ENCODE data around the gene PKP2. TPM values are rescaled to one million over a fixed set of nuclear protein-coding genes. Genes with fewer than 3 reads are reported as not detected.

The PKP2 gene
- total and polyA plus RNA-seq, 9 of the 15 experiments (the other 6 are each of a cell fraction or from before 2014, with no cell fraction given) = 1.6 to 4.2 (median 2.8) TPM

DNA sequence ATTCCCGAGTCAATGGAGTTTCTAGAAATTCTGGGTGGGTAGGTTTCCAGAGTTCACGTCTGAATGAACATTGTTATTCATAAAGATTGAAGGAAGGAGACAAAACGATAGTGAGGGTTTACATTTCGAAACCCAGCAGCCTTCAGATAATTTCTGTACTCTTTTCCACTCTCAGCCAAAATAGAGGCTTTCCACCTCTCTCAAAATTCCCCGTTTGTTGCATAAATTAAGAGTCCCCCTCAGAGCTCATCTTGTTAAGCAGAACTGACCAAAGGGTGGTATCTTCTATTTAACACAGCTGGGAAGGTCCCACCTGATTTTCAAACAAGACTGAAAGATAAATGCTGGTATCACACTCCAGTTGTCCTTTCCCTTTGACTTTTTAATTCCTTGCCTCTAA, 119.4 kb downstream of the PKP2 start:
- 0% methylated on average over 5 of the region's 5 CpGs for WGBS (ENCODE audit: insufficient coverage, low coverage, missing lambda C conversion rate)
- Histone ChIP-seq H3K4me1 (replicated peaks in 1 of 2; ENCODE audit: control insufficient read depth in 2 of 2, insufficient read depth in 2 of 2, low read length in 2 of 2) (no peaks in the 10 kb centered on the region), H3K4me3 (no peak overlapping the region), H3K9me3 (replicated peaks; ENCODE audit: control insufficient read depth, insufficient read depth, low read depth, low read length) (no peaks in the 10 kb centered on the region), H3K4me2 (ENCODE audit: insufficient read depth, low read length) (no peak overlapping the region), H2AFZ (ENCODE audit: low read depth, low read length) (no peak overlapping the region), H3K79me2 (ENCODE audit: control insufficient read depth, insufficient read depth, low read length) (no peaks in the 10 kb centered on the region), H3K27me3 (ENCODE audit: control insufficient read depth in 2 of 2, insufficient read depth in 2 of 2, low read length in 2 of 2) (peaks cover 5 to 7% of the 10 kb centered on the region in 2 experiments; a peak in 2 of 5 replicates), H3K9ac (ENCODE audit: insufficient read depth in 1 of 2, low read depth in 2 of 2, low read length in 2 of 2) (no peak overlapping the region), H3K36me3 (ENCODE audit: control insufficient read depth, insufficient read depth, low read length) (no peaks in the 10 kb centered on the region), H3K27ac (ENCODE audit: extremely low read depth, low read depth, low read length) (no peak overlapping the region), H4K20me1 (replicated peaks; ENCODE audit: control insufficient read depth, insufficient read depth, low read length) (no peaks in the 10 kb centered on the region), H3K9me1 (ENCODE audit: control insufficient read depth, insufficient read depth, low read length) (no peaks in the 10 kb centered on the region)
- FAIRE-seq (no peak), DNase-seq (ENCODE audit: extremely low read depth in 1 of 4, low spot score in 3 of 4) (no peak), ATAC-seq (no peak)
- TF ChIP-seq BRCA1 (IDR thresholded peaks at IDR 0.05) (no peak), BRCA1 (CRISPR knock-in tag; IDR thresholded peaks at IDR 0.05) (no peak)
- ChIA-PET CTCF (ENCODE audit: low intra/inter-chr PET ratio) (no interaction called here), POLR2A (no interaction called here)
- BruUV-seq (replicated peaks) = no TSS peak
- in situ Hi-C loops (cut with MboI) (no loop called here), intact Hi-C loops (cut with micrococcal nuclease) (no loop called here)

DNA sequence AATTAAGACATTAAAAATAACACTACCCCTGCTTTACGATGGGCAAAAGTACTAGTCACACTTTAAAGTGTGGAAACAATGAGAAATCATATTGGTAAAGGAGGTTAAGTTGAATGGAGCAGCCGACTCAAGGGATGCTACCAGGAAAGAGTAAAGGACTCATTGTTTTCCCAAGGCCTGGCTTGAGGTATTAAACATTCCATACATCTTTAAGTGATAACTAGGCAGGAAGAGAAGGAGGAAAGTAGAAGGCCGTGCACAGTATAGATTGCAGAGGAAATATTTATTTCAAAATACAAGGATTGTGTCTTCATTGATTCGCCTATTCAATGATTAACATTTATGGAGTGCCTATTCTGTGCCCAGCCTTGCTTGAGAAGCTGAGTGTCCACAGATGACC, 120.3 kb downstream of the PKP2 start:
- Histone ChIP-seq H3K27me3 (ENCODE audit: control insufficient read depth in 2 of 2, insufficient read depth in 2 of 2, low read length in 2 of 2) (peaks cover 5 to 7% of the 10 kb centered on the region in 2 experiments; a peak in 2 of 5 replicates), H3K79me2 (ENCODE audit: control insufficient read depth, insufficient read depth, low read length) (no peaks in the 10 kb centered on the region), H3K4me3 (no peak overlapping the region), H3K9ac (ENCODE audit: insufficient read depth in 1 of 2, low read depth in 2 of 2, low read length in 2 of 2) (no peak overlapping the region), H3K4me2 (ENCODE audit: insufficient read depth, low read length) (no peak overlapping the region), H3K4me1 (replicated peaks in 1 of 2; ENCODE audit: control insufficient read depth in 2 of 2, insufficient read depth in 2 of 2, low read length in 2 of 2) (no peaks in the 10 kb centered on the region), H3K9me1 (ENCODE audit: control insufficient read depth, insufficient read depth, low read length) (no peaks in the 10 kb centered on the region), H3K36me3 (ENCODE audit: control insufficient read depth, insufficient read depth, low read length) (no peaks in the 10 kb centered on the region), H3K27ac (ENCODE audit: extremely low read depth, low read depth, low read length) (no peak overlapping the region), H4K20me1 (replicated peaks; ENCODE audit: control insufficient read depth, insufficient read depth, low read length) (no peaks in the 10 kb centered on the region), H3K9me3 (replicated peaks; ENCODE audit: control insufficient read depth, insufficient read depth, low read depth, low read length) (no peaks in the 10 kb centered on the region), H2AFZ (ENCODE audit: low read depth, low read length) (no peak overlapping the region)
- DNase-seq (ENCODE audit: extremely low read depth in 1 of 4, low spot score in 3 of 4) = no peak
- in situ Hi-C loops (cut with MboI) (no loop called here), intact Hi-C loops (cut with micrococcal nuclease) (no loop called here)
- CTCF ChIA-PET (ENCODE audit: low intra/inter-chr PET ratio) = no interaction called here
- TF ChIP-seq SRF (CRISPR knock-in tag; IDR thresholded peaks at IDR 0.05) (no peak), ZNF184 (CRISPR knock-in tag; IDR thresholded peaks at IDR 0.05) (no peak), EWSR1 (IDR thresholded peaks at IDR 0.05; ENCODE audit: borderline replicate concordance, low read depth, partially characterized antibody) (no peak), BCL6 (CRISPR knock-in tag; IDR thresholded peaks at IDR 0.05) (no peak), CBFA2T2 (conservative IDR thresholded peaks at IDR 0.05) (no peak), KDM2B (CRISPR knock-in tag; IDR thresholded peaks at IDR 0.05) (no peak), KLF16 (IDR thresholded peaks at IDR 0.05) (no peak), ZNF695 (CRISPR knock-in tag; IDR thresholded peaks at IDR 0.05) (no peak), GTF2E2 (tag; IDR thresholded peaks at IDR 0.05) (no peak), RAD51 (IDR thresholded peaks at IDR 0.05; ENCODE audit: borderline replicate concordance, low read depth) (no peak), HDAC2 (IDR thresholded peaks at IDR 0.05) (no peak), TAF1 (IDR thresholded peaks at IDR 0.05; ENCODE audit: control insufficient read depth, extremely low read depth, insufficient read depth, low read length, severe bottlenecking) (no peak), TEAD4 (IDR thresholded peaks at IDR 0.05; ENCODE audit: low read length) (no peak), TEAD4 (CRISPR knock-in tag; IDR thresholded peaks at IDR 0.05; ENCODE audit: borderline replicate concordance) (no peak)
- TF ChIP-seq, protein P1, sequence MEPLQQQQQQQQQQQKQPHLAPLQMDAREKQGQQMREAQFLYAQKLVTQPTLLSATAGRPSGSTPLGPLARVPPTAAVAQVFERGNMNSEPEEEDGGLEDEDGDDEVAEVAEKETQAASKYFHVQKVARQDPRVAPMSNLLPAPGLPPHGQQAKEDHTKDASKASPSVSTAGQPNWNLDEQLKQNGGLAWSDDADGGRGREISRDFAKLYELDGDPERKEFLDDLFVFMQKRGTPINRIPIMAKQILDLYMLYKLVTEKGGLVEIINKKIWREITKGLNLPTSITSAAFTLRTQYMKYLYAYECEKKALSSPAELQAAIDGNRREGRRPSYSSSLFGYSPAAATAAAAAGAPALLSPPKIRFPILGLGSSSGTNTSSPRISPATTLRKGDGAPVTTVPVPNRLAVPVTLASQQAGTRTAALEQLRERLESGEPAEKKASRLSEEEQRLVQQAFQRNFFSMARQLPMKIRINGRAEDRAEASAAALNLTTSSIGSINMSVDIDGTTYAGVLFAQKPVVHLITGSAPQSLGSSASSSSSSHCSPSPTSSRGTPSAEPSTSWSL (CRISPR knock-in tag; IDR thresholded peaks at IDR 0.05; ENCODE audit: borderline replicate concordance) = no peak
- TF ChIP-seq, protein P2, sequence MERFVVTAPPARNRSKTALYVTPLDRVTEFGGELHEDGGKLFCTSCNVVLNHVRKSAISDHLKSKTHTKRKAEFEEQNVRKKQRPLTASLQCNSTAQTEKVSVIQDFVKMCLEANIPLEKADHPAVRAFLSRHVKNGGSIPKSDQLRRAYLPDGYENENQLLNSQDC (CRISPR knock-in tag; IDR thresholded peaks at IDR 0.05) = no peak
- 3% methylated on average over 4 of the region's 4 CpGs for WGBS (ENCODE audit: insufficient coverage, low coverage, missing lambda C conversion rate)
- ATAC-seq = no peak
- no TSS peak for BruUV-seq (replicated peaks)
- FAIRE-seq = no peak
- POLR2A ChIA-PET = no interaction called here
